NT2/D1 (cell line): ENCODE results near the gene ATP11C.

Source experiments
- SUZ12 ChIP-seq: IDR thresholded peaks from 2 replicates; pipeline ENCODE4 v1.6.1; 2011; ENCODE audit not compliant: insufficient read length, insufficient read depth; ENCODE audit errors: extremely low read depth
- ZNF274 ChIP-seq: IDR thresholded peaks from 2 replicates; pipeline ENCODE4 v1.6.1; 2011; ENCODE audit warnings: mild to moderate bottlenecking, low read depth, low read length

DNA sequence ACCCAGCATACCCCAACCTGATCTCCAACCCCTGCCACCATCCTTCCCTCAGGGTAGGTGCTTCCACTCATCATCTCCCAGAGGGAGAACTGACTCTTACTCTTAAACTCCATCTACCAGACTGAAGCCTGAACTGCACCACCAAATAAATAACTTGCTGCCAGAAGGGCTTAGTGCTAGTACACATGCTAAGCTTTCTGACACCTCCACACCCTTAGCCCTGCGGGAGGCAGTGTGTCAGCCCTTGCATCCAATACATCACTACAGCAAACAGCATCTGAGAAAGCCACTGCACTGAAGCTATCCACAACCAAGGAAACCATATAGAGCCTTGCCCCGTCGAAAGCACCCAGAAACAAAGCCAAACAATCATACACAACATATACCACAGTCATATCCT lies 156.3 kb downstream of the ATP11C start:
- TF ChIP-seq ZNF274 (no peak), SUZ12 (no peak)
